PC-3 (cell line): ENCODE data around the gene SIDT2. TPM values are rescaled to one million over a fixed set of nuclear protein-coding genes. Genes with fewer than 3 reads are reported as not detected.

Experiments used
- ATAC-seq: fragments of 200-7000 bp; cut with Tn5 transposase; 2 replicates; pipeline ENCODE4 v1.9.1; 2020; ENCODE audit warnings: mild to moderate bottlenecking, moderate library complexity
- BruUV-seq: library from RNA; stranded (reverse); fragments of 400-500 nt; replicated peaks from 2 replicates; lab custom pipeline; 2021; lab: Mats Ljungman, UMichigan
- CTCF ChIA-PET: fragments of 300-600 bp; sonication (Branson Sonifier 250); formaldehyde crosslinking; loops from one replicate; lab custom pipeline; 2022; ENCODE audit warnings: antibody characterized with exemption; lab: Charles Lee
- POLR2A ChIA-PET: fragments of 300-600 bp; sonication (Branson Sonifier 250); formaldehyde crosslinking; loops from one replicate; lab custom pipeline; 2022; ENCODE audit warnings: antibody characterized with exemption; ENCODE audit not compliant: unreplicated experiment; lab: Charles Lee
- DNase-seq: peaks from one replicate; pipeline ENCODE4 v3.0.0-alpha.2; 2015
- H2AFZ ChIP-seq: fragments of 300-600 bp; sonication (generic); 2 replicates; pipeline ENCODE4 v1.6.0; 2016; ENCODE audit warnings: antibody characterized with exemption, low read length
- H3F3A ChIP-seq: fragments of 300-600 bp; sonication (generic); one replicate; pipeline ENCODE4 v1.6.0; 2017; ENCODE audit warnings: antibody characterized with exemption, low read length, control low read depth, mild to moderate bottlenecking; ENCODE audit not compliant: unreplicated experiment
- H3K27ac ChIP-seq: fragments of 300-600 bp; sonication (generic); 2 replicates; pipeline ENCODE4 v1.5.1; 2016; ENCODE audit warnings: mild to moderate bottlenecking, low read length
- H3K27me3 ChIP-seq: fragments of 300-600 bp; sonication (generic); 2 replicates; pipeline ENCODE4 v1.6.1; 2016; ENCODE audit warnings: low read length, mixed read lengths
- H3K36me3 ChIP-seq: fragments of 300-600 bp; sonication (generic); 2 replicates; pipeline ENCODE4 v1.6.1; 2016; ENCODE audit warnings: low read depth, mixed run types, low read length, mixed read lengths
- H3K4me1 ChIP-seq: fragments of 300-600 bp; sonication (generic); 2 replicates; pipeline ENCODE4 v1.5.1; 2016; ENCODE audit warnings: low read length; ENCODE audit not compliant: insufficient read depth
- H3K4me2 ChIP-seq: fragments of 300-600 bp; sonication (generic); 2 replicates; pipeline ENCODE4 v1.6.0; 2016; ENCODE audit warnings: low read length
- H3K4me3 ChIP-seq: fragments of 300-600 bp; sonication (generic); 2 replicates; pipeline ENCODE4 v1.5.1; 2016; ENCODE audit warnings: mild to moderate bottlenecking, low read length, mixed read lengths
- H3K79me2 ChIP-seq: fragments of 300-600 bp; sonication (generic); 2 replicates; pipeline ENCODE4 v1.6.1; 2017; ENCODE audit warnings: low read length, mixed read lengths
- H3K9ac ChIP-seq: fragments of 300-600 bp; sonication (generic); 2 replicates; pipeline ENCODE4 v1.6.0; 2016; ENCODE audit warnings: mild to moderate bottlenecking, low read length
- H3K9me2 ChIP-seq: fragments of 300-600 bp; sonication (generic); replicated peaks from 2 replicates; pipeline ENCODE4 v1.6.1; 2016; ENCODE audit warnings: mixed run types, low read length, mixed read lengths
- H3K9me3 ChIP-seq: fragments of 300-600 bp; sonication (generic); 2 replicates; pipeline ENCODE4 v1.6.1; 2016; ENCODE audit warnings: low read length, mixed read lengths
- H4K20me1 ChIP-seq: fragments of 300-600 bp; sonication (generic); 2 replicates; pipeline ENCODE4 v1.6.1; 2016; ENCODE audit warnings: low read length, mixed read lengths
- EZH2 ChIP-seq: fragments of 300-600 bp; sonication (generic); IDR thresholded peaks from one replicate; pipeline ENCODE4 v1.6.1; 2017; ENCODE audit warnings: antibody characterized with exemption, mild to moderate bottlenecking, low read length; ENCODE audit not compliant: unreplicated experiment
- EZH2phosphoT487 ChIP-seq: fragments of 300-600 bp; sonication (generic); IDR thresholded peaks from 2 replicates; pipeline ENCODE4 v1.6.1; 2018; ENCODE audit warnings: mild to moderate bottlenecking, antibody characterized with exemption, low read length, borderline replicate concordance
- intact Hi-C: fragments of 100-400 bp; cut with micrococcal nuclease; formaldehyde crosslinking; loops from 2 replicates; pipeline ENCODE4 v1.9.0; 2023
- total RNA-seq: library from RNA; depleted of rRNA; stranded (reverse); fragments of >200 nt; gene quantifications from 2 replicates; pipeline ENCODE4 v1.2.3, GENCODE V29; 2014
- TF ChIP-seq, protein P1 (sequence below): fragments of 300-600 bp; sonication (generic); conservative IDR thresholded peaks from 2 replicates; pipeline ENCODE4 v1.5.1; 2017; ENCODE audit warnings: antibody characterized with exemption, low read depth, mild to moderate bottlenecking, low read length

The SIDT2 gene
- total RNA-seq, 1 experiment from 2014 or later = 13.6 TPM

GRCh38 chr11:117202386-117203068, 24.0 kb downstream of the SIDT2 start:
- BruUV-seq = no TSS peak
- Histone ChIP-seq H2AFZ (no peak overlapping the region), H3K4me1 (peaks cover 5% of the 10 kb centered on the region; the same call in 1 of the 2 replicates), H3K4me3 (no peak overlapping the region), H3K27me3 (no peaks in the 10 kb centered on the region), H3K79me2 (no peaks in the 10 kb centered on the region), H3K9me3 (no peaks in the 10 kb centered on the region), H3K4me2 (no peak overlapping the region), H3K27ac (no peak overlapping the region), H3F3A (no peaks in the 10 kb centered on the region), H3K36me3 (peaks cover 4% of the 10 kb centered on the region; the same call in 1 of the 2 replicates), H4K20me1 (no peaks in the 10 kb centered on the region), H3K9ac (no peak overlapping the region), H3K9me2 (no peaks in the 10 kb centered on the region)
- no peak for DNase-seq
- ChIA-PET CTCF (no interaction called here), POLR2A (no interaction called here)
- intact Hi-C loops = no loop called here
- ATAC-seq = no peak
- no peak for TF ChIP-seq EZH2
- TF ChIP-seq EZH2phosphoT487 = no peak
- TF ChIP-seq, protein P1, sequence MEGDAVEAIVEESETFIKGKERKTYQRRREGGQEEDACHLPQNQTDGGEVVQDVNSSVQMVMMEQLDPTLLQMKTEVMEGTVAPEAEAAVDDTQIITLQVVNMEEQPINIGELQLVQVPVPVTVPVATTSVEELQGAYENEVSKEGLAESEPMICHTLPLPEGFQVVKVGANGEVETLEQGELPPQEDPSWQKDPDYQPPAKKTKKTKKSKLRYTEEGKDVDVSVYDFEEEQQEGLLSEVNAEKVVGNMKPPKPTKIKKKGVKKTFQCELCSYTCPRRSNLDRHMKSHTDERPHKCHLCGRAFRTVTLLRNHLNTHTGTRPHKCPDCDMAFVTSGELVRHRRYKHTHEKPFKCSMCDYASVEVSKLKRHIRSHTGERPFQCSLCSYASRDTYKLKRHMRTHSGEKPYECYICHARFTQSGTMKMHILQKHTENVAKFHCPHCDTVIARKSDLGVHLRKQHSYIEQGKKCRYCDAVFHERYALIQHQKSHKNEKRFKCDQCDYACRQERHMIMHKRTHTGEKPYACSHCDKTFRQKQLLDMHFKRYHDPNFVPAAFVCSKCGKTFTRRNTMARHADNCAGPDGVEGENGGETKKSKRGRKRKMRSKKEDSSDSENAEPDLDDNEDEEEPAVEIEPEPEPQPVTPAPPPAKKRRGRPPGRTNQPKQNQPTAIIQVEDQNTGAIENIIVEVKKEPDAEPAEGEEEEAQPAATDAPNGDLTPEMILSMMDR = no peak

DNA sequence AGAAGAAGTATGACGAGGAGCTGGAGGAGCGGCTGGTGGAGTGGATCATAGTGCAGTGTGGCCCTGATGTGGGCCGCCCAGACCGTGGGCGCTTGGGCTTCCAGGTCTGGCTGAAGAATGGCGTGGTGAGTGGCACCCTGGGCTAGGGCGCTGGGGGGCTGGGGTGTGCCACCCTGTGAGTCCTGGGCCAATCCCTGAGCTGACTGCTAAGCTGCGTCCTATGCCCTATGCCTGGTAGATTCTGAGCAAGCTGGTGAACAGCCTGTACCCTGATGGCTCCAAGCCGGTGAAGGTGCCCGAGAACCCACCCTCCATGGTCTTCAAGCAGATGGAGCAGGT, 24.5 kb downstream of the SIDT2 start:
- peaks cover 5% of the 10 kb centered on the region; the same call in 1 of the 2 replicates for H3K4me1 ChIP-seq
- ChIA-PET CTCF (no interaction called here), POLR2A (no interaction called here)
- H3K27ac ChIP-seq = no peak overlapping the region
- H3K9me2 ChIP-seq = no peaks in the 10 kb centered on the region
- intact Hi-C loops = no loop called here
- no peak overlapping the region for H3K9ac ChIP-seq
- BruUV-seq = no TSS peak
- no peaks in the 10 kb centered on the region for H3K79me2 ChIP-seq
- H2AFZ ChIP-seq = no peak overlapping the region
- H3F3A ChIP-seq = no peaks in the 10 kb centered on the region
- no peak overlapping the region for H3K4me3 ChIP-seq
- TF ChIP-seq EZH2 (no peak), EZH2phosphoT487 (no peak)
- TF ChIP-seq, protein P1 = no peak
- no peaks in the 10 kb centered on the region for H4K20me1 ChIP-seq
- H3K27me3 ChIP-seq = no peaks in the 10 kb centered on the region
- H3K4me2 ChIP-seq = no peak overlapping the region
- H3K36me3 ChIP-seq = peaks cover 4% of the 10 kb centered on the region; the same call in 1 of the 2 replicates
- DNase-seq = no peak
- no peaks in the 10 kb centered on the region for H3K9me3 ChIP-seq
- ATAC-seq = no peak

DNA sequence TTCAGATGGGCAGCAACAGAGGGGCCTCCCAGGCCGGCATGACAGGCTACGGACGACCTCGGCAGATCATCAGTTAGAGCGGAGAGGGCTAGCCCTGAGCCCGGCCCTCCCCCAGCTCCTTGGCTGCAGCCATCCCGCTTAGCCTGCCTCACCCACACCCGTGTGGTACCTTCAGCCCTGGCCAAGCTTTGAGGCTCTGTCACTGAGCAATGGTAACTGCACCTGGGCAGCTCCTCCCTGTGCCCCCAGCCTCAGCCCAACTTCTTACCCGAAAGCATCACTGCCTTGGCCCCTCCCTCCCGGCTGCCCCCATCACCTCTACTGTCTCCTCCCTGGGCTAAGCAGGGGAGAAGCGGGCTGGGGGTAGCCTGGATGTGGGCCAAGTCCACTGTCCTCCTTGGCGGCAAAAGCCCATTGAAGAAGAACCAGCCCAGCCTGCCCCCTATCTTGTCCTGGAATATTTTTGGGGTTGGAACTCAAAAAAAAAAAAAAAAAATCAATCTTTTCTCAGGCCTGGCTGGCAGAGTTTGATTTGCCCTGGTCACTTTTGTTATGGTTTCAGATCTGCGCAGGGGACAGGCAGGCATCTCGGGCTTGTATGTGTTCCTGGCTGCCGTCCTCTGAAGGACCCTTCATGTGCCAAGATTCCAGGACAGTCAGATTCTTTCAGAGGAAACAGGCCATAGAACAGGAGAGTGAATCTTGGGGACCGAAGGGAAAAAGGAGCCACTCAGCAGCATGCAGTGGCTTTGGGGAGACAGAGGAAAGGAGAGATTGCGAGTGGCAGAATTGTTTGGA, 25.9 kb downstream of the SIDT2 start:
- Histone ChIP-seq H3K9ac (no peak overlapping the region), H3K4me3 (no peak overlapping the region), H3F3A (no peaks in the 10 kb centered on the region), H3K79me2 (no peaks in the 10 kb centered on the region), H4K20me1 (no peaks in the 10 kb centered on the region), H3K27ac (no peak overlapping the region), H3K27me3 (no peaks in the 10 kb centered on the region), H3K9me3 (no peaks in the 10 kb centered on the region), H3K36me3 (peaks cover 4% of the 10 kb centered on the region; the same call in 1 of the 2 replicates), H3K9me2 (no peaks in the 10 kb centered on the region), H3K4me2 (no peak overlapping the region), H2AFZ (no peak overlapping the region), H3K4me1 (no peaks in the 10 kb centered on the region)
- ChIA-PET CTCF (no interaction called here), POLR2A (interaction anchor here (0.6 kb wide), 1 partner anchor 60 kb away, joined by 3 read pairs; the partner anchor contains the start of gene PAFAH1B2)
- TF ChIP-seq EZH2phosphoT487 (no peak), EZH2 (no peak)
- TF ChIP-seq, protein P1 = no peak
- ATAC-seq = no peak
- BruUV-seq = no TSS peak
- intact Hi-C loops = loop anchor here (5.0 kb wide), 1 partner anchor 72 kb away; no protein-coding TSS in a partner anchor
- DNase-seq = no peak
